Activated CD8-positive, alpha-beta memory T cell treated with anti-CD3 and anti-CD28 coated beads, Interleukin-2, amount 50 U/mL, for 1 hour (primary cell): ENCODE results near the gene MPDZ.

Experiments
- DNase-seq: peaks from one replicate; pipeline ENCODE4 v3.0.0-alpha.2; 2020; ENCODE audit errors: extremely low read depth

Gene MPDZ

GRCh38 chr9:13082796-13083195, 196.7 kb downstream of the MPDZ start:
- DNase-seq, result no peak

DNA sequence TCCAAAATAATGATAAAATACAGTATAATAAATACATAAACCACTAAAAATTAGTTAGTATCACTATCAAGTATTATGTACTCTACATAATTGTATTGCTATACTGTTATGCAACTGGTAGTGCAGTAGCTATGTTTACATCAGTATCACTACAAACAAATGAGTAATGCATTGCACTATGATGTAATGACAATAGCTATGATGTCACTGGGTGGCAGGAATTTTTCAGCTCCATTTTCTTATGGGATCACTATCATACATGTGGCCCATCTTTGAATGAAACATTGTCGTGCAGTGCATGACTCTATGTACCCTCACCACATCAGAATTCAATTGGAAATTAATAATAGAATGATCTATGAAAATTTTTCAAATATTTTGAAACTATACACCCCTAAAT, 201.3 kb downstream of the MPDZ start:
- no peak for DNase-seq

GRCh38 chr9:13076616-13077015, 202.9 kb downstream of the MPDZ start:
- DNase-seq, result no peak

DNA sequence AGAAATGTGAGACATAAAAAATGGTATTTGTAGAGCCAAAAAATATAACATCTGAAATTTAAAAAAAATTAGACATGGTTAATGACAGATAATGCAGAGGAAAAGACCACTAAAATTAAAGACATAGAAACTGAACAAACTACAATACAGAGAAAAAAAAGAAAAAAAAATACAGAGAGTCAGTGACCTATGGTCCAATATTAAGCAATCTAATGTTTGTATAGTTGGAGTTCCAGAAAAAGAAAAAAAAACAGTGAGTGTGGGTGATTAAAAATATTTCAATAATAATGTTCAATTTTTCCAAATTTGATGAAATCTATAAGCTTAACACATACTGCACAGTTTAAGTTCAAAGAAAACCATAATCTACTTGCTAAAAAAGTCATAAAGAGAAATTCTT, 207.6 kb downstream of the MPDZ start:
- DNase-seq, result no peak

DNA sequence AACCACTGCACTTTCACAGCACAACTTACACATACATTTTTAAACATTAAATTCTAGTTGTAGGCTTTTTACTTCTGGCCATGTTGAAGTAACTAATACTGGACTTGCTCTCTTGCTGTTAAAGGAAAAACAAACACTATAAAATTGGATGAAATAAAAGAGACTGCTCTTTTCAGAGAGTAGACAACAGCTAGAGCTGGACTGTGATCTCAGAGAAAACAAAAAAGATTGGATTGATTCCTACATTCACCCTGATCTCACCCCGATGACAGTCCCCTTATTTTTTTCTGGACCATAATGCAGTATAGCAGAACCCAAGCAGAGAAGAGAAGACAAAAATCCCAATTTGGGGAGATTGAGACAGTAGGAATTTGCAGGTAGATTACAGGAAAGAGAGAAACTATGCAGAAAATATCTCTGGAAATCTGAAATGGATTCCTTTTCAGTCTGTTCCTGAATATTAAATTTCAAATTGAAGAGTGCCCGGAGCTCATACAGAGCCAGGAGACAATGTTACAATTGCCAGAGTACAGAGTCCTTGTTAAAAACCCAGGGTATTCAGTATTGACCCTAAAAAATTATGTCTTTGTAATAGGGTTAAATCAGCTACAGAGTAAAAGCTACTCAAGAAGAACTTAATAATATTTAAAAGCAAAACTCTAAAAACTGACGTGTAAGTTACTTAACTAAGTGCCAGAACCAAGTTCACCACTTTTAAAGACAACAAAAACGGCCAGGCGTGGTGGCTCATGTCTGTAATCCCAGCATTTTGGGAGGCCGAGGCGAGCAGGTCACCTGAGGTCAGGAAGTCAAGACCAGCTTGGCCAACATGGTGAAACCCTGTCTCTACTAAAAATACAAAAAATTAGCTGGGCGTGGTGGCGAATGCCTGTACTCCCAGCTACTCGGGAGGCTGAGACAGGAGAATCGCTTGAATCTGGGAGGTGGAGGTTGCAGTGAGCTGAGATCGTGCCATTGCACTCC, 208.6 kb downstream of the MPDZ start:
- DNase-seq, result no peak

DNA sequence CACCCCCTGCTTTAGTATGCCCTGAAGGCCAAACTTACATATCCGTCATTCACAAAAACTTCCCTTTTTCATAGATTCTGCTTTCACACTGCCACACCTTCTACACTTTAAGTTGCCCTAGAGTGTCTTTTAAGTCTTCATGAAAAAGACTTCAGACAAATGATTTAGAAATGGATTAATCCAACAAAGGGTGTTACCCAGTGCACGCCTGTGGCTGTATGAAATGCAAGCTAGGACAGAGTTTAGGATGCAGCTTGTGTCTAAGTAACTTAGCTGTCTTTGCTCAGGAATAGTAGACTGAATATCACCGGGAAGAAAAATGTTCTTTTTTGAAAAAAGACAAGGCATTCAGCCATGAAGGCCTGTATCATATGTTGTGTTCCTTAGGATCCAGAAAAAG, 210.0 kb downstream of the MPDZ start:
- no peak for DNase-seq

DNA sequence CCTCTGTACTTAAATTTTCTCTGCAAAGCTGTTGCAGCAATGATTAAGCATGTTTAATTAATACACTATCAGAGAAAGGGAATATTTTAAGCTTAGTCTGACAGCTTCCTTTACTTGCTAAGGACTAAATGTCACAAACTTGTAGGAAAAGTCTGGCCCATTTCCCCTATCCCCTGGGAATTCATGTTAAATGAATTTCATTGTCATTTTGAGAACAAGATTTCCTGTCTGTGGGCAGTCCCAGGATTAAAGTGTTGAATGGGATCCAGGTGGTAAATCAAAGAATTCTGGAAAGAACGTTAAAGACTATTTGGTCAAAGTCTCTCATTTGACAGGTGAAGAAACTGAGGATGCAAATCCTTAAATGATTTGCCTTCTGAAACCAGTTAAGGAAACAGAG, 214.8 kb downstream of the MPDZ start:
- no peak for DNase-seq

DNA sequence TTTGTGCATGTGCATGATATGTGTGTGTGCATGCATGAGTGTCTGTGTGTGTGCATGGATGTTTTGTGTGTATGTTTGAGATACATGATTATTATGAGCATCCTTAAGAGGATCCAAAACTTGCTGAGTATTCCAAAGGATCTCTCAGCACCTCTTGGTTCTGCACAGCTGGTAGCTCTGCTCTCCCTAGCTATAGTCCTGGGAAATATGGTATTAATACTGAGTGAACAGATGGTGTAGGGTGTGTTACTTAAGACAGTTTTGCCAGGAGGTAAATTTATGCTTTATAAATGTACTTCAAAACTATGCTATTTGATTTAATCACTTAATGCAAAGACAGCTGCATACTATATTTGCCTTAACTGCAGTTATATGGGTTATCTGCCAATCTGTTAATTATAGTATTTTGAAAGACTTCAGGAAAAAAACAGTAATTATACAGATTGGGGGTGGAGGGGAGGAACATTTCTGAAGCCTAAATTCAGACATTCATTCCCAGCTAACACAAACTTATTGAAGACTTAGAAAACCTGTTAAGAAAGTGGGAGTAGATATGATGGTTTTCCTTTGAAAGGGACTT, 215.5 kb downstream of the MPDZ start:
- DNase-seq, result no peak

- DNase-seq, result no peak
Measured at GRCh38 chr9:13061390-13061789, 218.1 kb downstream of the MPDZ start.
